Measurements from ENCODE around the gene CDIPT.
"Not testable (repeated sequence)": the region's sequence is repeated elsewhere in the genome, so short reads cannot be mapped to it uniquely, and the experiment has no call there.

The CDIPT gene

GRCh38 chr16:29862884-29863668 lies at the start of gene CDIPT:
CDIPT (minus strand) TSS chr16:29863226; CDS start chr16:29862857, 369 bp downstream.
- peak; percentile 87 to 88 for DNase-seq (ENCODE audit: low read depth in 2 of 2)

GRCh38 chr16:29912087-29912486 lies 49.1 kb upstream of the CDIPT start:
- DNase-seq (ENCODE audit: low read depth in 2 of 2): no peak

DNA sequence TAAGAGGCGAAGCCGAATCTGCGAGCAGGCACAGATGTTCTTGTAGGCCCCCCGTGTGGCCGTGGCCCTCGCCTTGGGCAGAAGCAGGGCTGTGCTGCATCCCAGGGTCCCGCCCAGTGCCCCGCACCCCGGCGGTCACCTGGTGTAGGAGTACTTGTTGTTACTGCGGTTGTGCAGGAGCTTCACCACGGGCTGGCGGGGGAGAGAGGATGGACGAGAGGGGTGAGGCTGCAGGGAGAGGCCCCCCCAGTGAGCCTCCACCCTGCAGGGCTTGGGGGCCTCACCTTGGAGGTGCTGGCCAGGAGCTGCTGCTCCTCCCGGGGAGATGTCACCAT lies 48.6 kb upstream of the CDIPT start:
- no peak for DNase-seq (ENCODE audit: low read depth in 2 of 2)

DNA sequence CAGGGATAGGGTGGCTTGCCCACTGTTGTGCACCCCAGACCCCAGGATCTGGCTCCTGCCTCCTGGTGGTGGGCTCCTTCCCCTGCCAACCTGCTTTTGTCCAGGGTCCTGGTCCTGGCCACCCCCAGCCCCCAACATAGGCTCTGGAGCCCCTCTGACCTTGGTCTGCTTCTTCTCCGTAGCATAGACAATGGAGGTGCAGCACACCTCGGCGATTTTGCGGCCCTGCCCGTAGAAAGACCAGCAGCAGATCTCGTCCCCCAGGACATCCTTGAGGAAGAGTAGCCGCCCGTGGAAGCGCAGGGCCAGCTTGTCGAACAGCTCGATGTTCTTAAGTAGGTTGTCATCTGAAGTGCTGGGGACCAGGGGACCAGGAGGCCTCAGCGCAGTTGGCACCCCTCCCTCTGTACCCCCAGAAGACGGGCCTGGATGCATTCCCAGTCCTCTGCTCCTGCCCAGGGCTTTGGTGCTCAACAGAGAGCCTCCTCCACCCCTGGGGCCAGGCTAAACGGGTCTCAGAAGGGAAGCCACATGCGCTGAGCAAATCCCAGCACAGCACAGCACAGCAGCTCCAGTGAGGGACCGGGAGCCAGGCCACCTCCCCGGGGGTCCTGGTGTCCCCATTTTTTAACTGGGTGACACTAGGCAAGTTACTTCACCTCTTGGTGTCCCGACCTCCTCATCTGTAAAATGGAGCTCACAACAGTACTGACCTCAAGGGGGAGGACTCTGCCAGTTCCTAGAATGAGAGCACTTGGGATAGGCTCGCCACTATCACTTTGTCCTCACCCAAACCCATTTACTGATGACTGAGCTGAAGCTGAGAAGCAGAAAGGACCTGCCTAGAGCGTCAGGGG lies 48.0 kb upstream of the CDIPT start:
- no peak for DNase-seq (ENCODE audit: low read depth in 2 of 2)

GRCh38 chr16:29909851-29910250 lies 46.8 kb upstream of the CDIPT start:
- not testable (repeated sequence) for DNase-seq (ENCODE audit: low read depth in 2 of 2)

DNA sequence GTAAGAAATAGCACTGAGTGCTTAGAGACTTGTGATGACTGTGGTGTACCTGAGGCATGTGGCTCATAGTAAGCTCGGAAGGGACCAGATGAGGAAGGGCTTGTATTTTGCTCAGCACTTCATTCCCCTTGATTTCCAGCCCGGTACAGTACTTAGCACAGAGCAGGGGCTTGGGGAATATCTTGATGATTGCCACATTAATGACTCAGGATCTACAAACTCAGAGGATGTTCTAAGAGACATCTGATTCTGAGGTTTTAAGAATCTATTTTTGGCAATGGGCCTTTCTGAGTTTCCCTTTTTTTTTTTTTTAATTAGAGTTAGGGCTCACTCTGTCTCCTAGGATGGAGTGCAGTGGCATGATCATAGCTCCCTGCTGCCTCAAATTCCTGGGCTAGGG lies 46.4 kb upstream of the CDIPT start:
- DNase-seq (ENCODE audit: low read depth in 2 of 2): no peak

DNA sequence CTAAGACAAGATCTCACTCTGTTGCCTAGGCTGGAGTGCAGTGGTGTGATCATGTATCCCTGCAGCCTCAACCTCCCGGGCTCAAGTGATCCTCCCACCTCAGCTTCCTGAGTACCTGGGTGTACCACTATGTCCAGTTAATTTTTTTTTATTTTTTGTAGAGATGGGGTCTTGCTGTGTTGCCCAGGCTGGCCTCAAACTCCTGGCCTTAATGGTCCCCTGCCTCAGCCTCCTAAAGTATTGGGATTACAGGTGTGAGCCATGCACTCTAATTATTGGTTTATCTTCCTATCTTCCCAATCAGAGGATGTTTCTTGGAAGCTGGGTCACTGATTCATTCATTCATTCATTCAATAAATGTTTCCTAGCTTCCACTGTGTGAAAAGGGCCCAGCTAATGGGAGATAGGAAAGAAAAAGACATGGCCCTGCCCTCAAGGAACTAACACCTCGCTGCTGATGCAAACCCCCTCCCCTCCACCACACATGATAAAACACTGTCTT lies 45.7 kb upstream of the CDIPT start:
- no peak for DNase-seq (ENCODE audit: low read depth in 2 of 2)

DNA sequence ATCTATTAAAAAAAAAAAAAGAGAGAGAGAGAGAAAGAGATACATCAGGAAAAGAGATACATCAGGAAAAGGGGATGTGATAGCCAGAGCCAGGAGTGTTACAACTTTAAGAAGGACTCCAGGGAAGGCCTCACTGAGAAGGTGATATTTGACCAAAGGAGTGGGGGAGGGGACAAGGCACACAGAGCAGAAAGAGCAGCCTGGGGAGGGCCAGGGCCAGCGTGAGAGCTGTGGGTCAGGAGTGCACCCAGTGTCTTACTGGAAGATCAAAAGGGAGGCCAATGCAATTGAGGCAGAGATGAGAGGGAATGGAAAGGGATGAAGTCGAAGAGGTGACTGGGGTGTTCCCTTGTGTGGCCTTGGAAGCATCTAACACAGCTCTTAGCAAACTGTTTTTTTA lies 44.9 kb upstream of the CDIPT start:
- DNase-seq (ENCODE audit: low read depth in 2 of 2): no peak

DNA sequence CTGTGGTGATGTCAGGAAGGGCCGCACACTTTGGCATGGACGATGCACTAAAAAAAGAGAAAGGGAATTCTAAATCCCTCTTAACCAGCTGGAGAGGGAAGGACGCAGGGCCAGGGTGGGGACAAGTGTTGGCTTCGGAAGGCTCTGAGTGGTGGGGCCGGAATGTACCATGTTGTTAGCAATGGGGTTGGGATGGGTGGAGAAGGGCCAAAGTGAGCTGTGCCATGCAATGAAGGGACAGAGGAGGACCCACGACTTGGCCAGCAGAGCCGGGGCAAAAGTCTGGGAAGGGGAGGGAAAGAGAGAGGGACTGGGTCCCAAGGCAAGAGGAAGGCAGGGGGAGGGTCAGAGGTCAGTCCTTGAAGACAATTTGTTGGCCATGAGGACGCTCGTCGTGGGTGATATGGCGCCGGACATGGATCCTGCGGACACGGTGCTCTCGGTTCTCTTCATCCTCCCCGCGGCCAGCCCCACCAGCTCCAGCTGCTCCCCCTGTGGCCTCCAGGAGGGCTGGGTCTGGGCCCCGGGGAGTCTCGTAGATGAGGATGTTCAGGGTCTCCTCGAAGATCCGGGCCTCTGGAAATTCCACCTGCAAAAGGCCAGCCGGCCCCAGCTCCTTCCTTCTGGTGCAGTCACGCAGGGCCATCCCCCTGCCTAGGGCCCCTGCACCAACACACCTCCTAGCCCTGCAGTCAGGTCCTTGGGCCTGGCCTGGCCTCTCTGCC lies 43.7 kb upstream of the CDIPT start:
- DNase-seq (ENCODE audit: low read depth in 2 of 2): no peak

GRCh38 chr16:29905668-29906067 lies 42.6 kb upstream of the CDIPT start:
- DNase-seq (ENCODE audit: low read depth in 2 of 2): no peak

GRCh38 chr16:29904947-29905346 lies 41.9 kb upstream of the CDIPT start:
- no peak for DNase-seq (ENCODE audit: low read depth in 2 of 2)

DNA sequence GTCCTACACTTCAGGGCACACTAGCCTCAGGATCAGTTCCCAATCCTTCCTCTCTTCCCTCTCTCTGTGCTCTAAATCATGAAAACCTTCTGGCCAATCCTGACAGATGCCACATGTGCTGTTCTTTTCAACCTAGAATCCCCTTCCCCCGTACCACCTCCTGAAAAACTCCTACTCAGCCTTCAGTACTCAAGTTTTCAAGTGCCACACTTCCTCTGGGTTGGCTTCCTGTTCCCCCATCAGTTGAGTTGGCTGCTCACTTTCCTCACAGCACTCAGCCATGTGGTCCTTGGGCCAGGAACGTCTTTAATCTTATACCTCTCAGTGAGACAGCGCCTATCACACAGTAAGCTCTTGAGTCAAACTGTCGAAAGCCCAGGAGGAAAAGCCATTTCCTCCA lies 40.6 kb upstream of the CDIPT start:
- no peak for DNase-seq (ENCODE audit: low read depth in 2 of 2)

- DNase-seq (ENCODE audit: low read depth in 2 of 2): no peak
Measured at GRCh38 chr16:29901607-29901945, 38.5 kb upstream of the CDIPT start.

DNA sequence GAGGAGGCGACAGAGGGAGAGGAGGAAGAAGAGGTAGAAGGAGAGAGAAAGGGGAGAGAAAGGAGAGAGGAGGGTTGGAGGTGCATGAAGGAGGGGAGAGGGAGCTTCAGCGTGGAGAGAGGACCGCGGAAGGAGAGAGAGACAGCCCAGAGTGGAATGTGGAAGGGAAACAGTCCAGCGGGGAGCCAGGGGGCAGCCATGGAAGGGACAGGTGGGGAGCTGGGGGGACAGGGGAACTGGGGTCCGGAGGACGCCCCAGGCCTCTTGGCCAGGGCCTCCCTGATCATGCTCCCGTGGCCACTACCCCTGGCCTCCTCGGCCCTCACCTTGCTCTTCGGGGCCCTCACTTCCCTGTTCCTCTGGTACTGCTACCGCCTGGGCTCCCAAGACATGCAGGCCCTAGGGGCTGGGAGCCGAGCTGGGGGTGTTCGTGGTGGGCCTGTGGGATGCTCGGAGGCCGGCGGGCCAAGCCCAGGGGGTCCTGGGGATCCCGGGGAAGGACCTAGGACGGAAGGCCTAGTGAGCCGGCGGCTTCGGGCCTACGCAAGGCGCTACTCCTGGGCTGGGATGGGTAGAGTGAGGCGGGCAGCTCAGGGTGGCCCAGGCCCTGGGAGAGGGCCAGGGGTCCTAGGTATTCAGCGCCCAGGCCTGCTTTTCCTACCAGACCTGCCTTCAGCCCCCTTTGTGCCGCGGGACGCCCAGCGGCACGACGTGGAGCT lies 38.0 kb upstream of the CDIPT start:
- DNase-seq (ENCODE audit: low read depth in 2 of 2): no peak

GRCh38 chr16:29900102-29900887 lies 37.3 kb upstream of the CDIPT start, which contains the start of gene ASPHD1:
ASPHD1 (plus strand) TSS chr16:29900488; CDS start chr16:29900972, 484 bp downstream.
- peak; percentile 17 to 54 for DNase-seq (ENCODE audit: low read depth in 2 of 2)

DNA sequence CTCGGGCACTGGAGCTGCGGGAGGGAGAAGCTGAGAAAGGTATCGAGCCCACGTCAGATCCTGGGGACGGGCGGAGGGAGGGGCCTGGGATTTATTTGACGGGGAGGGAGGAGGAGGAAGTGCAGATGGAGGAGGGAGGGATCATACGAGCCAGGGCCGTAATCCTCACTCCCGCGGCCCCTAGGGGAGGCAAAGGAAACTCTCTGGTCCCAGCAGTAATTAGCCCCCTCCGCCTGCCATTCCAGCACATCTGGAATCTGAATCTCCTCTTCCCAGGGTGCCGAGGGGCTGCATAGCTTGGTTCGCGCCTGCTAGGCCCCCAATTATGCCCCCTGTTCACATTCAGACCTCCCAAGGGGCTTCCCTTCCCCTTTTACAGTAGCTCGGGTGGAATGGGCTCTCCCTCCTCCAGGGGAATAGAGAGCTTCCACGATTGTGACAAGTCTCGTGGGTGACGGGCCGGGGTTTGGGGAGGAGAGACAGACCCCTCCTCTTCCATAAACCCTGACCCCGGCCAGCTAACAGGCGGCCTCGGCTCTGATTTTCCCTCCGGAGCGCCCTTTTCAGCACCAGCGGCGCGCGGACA lies 36.6 kb upstream of the CDIPT start, which contains the start of gene SEZ6L2:
TSS of gene SEZ6L2 (minus strand) at position 35 of the 586 bp plus-strand sequence. CDS start 531 bp downstream, outside the sequence.
- DNase-seq (ENCODE audit: low read depth in 2 of 2): peak in 1 of 2 donors; percentile 57

- no peak for DNase-seq (ENCODE audit: low read depth in 2 of 2)
Measured at GRCh38 chr16:29898804-29899515, 35.9 kb upstream of the CDIPT start.

GRCh38 chr16:29898135-29898803 lies 35.2 kb upstream of the CDIPT start:
- no peak for DNase-seq (ENCODE audit: low read depth in 2 of 2)

GRCh38 chr16:29897333-29897732 lies 34.3 kb upstream of the CDIPT start:
- no peak for DNase-seq (ENCODE audit: low read depth in 2 of 2)

Measured in stimulated activated CD8-positive, alpha-beta memory T cell treated with anti-CD3 and anti-CD28 coated beads, Interleukin-7, amount 100 ng/mL, for 4 hours (primary cell).